Adrenal gland (tissue), 12 donors: ENCODE measurements around the gene MACO1. TPM values are rescaled to one million over a fixed set of nuclear protein-coding genes. Genes with fewer than 3 reads are reported as not detected.
"Not testable (repeated sequence)": the region's sequence is repeated elsewhere in the genome, so short reads cannot be mapped to it uniquely, and the experiment has no call there.

Source experiments
- DNase-seq, 7 donors: peaks; one replicate each; pipeline ENCODE4 v3.0.0-alpha.2; 2019 to 2020
- H3K27ac ChIP-seq, 5 donors: fragments of 200-600 bp; sonication (generic) in 4 of 5; 1 replicate in 3 of 5; 2 replicates in 2 of 5; pipeline versions ENCODE4 v1.5.1 to v1.8.0; 2016 to 2020; ENCODE audit warnings: mild to moderate bottlenecking in 1 of 5
- H3K27me3 ChIP-seq: fragments of 200-600 bp; 2 replicates; pipeline ENCODE4 v1.8.0; 2021
- H3K36me3 ChIP-seq, 2 donors: fragments of 200-600 bp; replicated peaks in 1 of 2; 1 replicate in 1 of 2; 2 replicates in 1 of 2; pipeline versions ENCODE4 v1.5.1 to v1.8.0; 2018 to 2022
- H3K4me1 ChIP-seq, 2 donors: fragments of 200-600 bp; replicated peaks in 1 of 2; 1 replicate in 1 of 2; 2 replicates in 1 of 2; pipeline versions ENCODE4 v1.5.1 to v1.8.0; 2018 to 2021
- H3K4me3 ChIP-seq, 4 donors: fragments of 200-600 bp; sonication (generic) in 3 of 4; one replicate each; pipeline ENCODE4 v1.5.1; 2016 to 2018
- H3K9me3 ChIP-seq, 3 donors: fragments of 200-600 bp; sonication (generic) in 1 of 3; replicated peaks in 1 of 3; 1 replicate in 2 of 3; 2 replicates in 1 of 3; pipeline versions ENCODE4 v1.5.1 to v1.8.0; 2016 to 2021
- CTCF ChIP-seq, 6 experiments: fragments of 450-650 bp in 4 of 6; fragments of 200-600 bp in 2 of 6; sonication (generic) in 1 of 6; IDR thresholded peaks; 1 replicate in 5 of 6; 2 replicates in 1 of 6; pipeline versions ENCODE4 v1.5.1 to v1.8.0; 2016 to 2021; ENCODE audit warnings: antibody characterized with exemption in 6 of 6, mild to moderate bottlenecking in 2 of 6, moderate library complexity in 1 of 6
- POLR2A ChIP-seq, 2 donors: fragments of 450-650 bp; IDR thresholded peaks; one replicate each; pipeline ENCODE4 v1.6.1; 2017; ENCODE audit warnings: antibody characterized with exemption in 2 of 2, mild to moderate bottlenecking in 2 of 2, moderate library complexity in 1 of 2
- WGBS, 4 donors: extraction: QIAGEN DNeasy Blood & Tissue Kit in 2 of 4; methylation state at CpG; one replicate each; pipeline versions ENCODE4 v1.1.5 to v1.1.7; 2013 to 2017; 5-methylcytosine and 5-hydroxymethylcytosine counted together
- intact Hi-C, 2 donors: fragments of 100-400 bp; cut with DNase I; formaldehyde crosslinking; loops; one replicate each; pipeline versions ENCODE4 v1.14.1 to v1.15.0; 2022 to 2023
- polyA plus RNA-seq, 3 donors: library from polyadenylated mRNA; stranded (reverse); fragments of 200-250 nt in 2 of 3; fragments of 350-450 nt in 1 of 3; fragmentation: Illumina TruSeq in 1 of 3; extraction: RNeasy Lipid Tissue Mini Kit (QIAGEN cat#74804) in 1 of 3; gene quantifications; one replicate each; pipeline ENCODE4 v1.2.3, GENCODE V29; 2013 to 2014
- total RNA-seq, 9 donors: library from RNA; depleted of rRNA in 4 of 9; stranded (reverse); fragments of >200 nt in 4 of 9; fragments of 120-200 nt in 1 of 9; fragmentation: NEBNext Ultra II Directional in 1 of 9; extraction: Animal tissue kit (Norgen Biotek cat#: 25700) in 1 of 9; gene quantifications; one replicate each; pipeline versions ENCODE4 v1.1.0 to v1.2.4, GENCODE V29; 2013 to 2023
- donor health status: healthy with polysubstance abuse.
- donor health status: Bipolar disorder and iron deficiency.
- donor health status: DM: yes; HTN: yes; CAD: no.
- donor health status: DM: no; HTN: no; CAD: no.
- donor health status: DM: no; HTN: no; CAD: no.
- donor health status: DM: yes; HTN: yes; CAD: no.

Gene MACO1
- total and polyA plus RNA-seq, 12 donors: 15.1 to 48.4 (median 29.6) TPM

DNA sequence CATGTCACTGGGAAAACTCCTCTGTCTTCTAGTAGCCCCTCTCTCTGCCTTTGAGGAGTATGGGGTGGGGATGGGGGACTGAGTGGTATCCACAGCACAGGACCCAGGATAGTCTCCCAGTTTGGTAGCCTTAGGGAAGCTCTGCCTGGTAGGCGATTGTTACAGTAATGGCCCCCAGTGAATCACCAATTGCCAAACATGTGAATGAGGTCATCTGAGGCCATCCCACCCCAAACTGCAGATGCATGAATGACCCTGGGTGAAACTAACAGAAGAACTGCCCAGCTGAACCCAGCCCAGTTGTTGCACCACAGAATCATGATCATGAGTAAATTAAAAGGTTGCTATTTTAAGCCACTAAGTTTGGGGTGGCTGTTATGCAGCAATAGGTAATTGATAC lies 16.1 kb upstream of the MACO1 start:
- DNase-seq, H3K4me3 ChIP-seq, H3K27ac ChIP-seq, H3K4me1 ChIP-seq, H3K9me3 ChIP-seq, H3K36me3 ChIP-seq, intact Hi-C loops, H3K27me3 ChIP-seq: not testable (repeated sequence)
- 83 to 89% methylated on average over 1 of the region's 1 CpG; no CpG with 5 or more reads in 2 of the 4 donors for WGBS, 4 donors

GRCh38 chr1:25417280-25417679 lies 13.4 kb upstream of the MACO1 start:
- DNase-seq, H3K36me3 ChIP-seq, H3K27me3 ChIP-seq, H3K4me3 ChIP-seq, H3K27ac ChIP-seq, H3K9me3 ChIP-seq, H3K4me1 ChIP-seq, intact Hi-C loops: not testable (repeated sequence)
- 74 to 86% (median 83%) methylated on average over 4 of the region's 4 CpGs for WGBS, 4 donors

GRCh38 chr1:25419339-25419738 lies 11.4 kb upstream of the MACO1 start:
- H3K36me3 ChIP-seq, intact Hi-C loops, DNase-seq, H3K4me3 ChIP-seq, H3K27me3 ChIP-seq, H3K9me3 ChIP-seq, H3K4me1 ChIP-seq, H3K27ac ChIP-seq: not testable (repeated sequence)
- WGBS, 4 donors: 88 to 100% (median 100%) methylated on average over 1 of the region's 1 CpG

DNA sequence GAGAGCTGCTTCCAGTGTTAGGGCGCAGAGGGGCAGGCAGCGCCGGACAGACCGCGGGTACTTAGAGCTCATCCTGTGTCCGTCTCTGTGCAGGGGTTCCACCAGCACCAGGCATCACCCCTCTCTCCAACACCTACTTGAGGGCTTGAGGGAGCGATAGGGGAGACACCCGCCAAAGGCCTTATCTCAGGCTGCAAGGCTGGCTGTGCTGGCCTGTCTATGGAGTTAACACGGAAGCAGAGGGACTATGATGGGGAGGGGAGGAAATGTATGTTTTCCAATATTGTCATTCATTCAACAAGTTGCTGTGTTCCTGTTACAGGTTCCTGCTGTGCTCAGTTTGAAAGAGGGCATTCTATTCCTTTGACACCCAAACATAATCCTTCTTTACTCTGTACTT lies 10.0 kb upstream of the MACO1 start, which contains the start of gene RHCE:
TSS of gene RHCE (minus strand) at position 111 of the 400 bp plus-strand sequence. CDS start at position 72, 39 bp downstream.
- H3K36me3 ChIP-seq, DNase-seq, H3K4me3 ChIP-seq, H3K9me3 ChIP-seq, H3K4me1 ChIP-seq, intact Hi-C loops, H3K27me3 ChIP-seq, H3K27ac ChIP-seq: not testable (repeated sequence)
- 75 to 95% (median 89%) methylated on average over 2 to 9 of the region's 9 CpGs for WGBS, 4 donors

DNA sequence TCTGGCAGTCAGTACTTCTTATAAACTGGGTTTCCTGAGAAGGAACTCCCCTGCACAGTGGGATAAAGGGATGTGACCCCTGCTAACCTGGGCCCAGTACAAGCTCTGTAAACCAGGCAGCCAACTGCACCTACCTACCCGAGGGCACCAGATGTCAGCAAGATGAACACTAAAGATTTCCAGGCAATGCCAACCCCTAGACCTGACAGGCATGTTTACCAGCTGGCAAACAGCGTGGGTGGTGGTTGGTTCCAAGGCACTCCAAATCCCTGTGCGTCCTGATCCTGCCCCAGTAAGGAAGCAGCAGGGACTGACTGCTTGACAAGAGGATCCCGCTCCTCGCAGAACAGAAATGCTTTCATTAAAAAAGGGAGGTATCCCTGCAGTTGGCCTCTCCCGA lies 7.5 kb upstream of the MACO1 start:
- H3K9me3 ChIP-seq, intact Hi-C loops, H3K27me3 ChIP-seq, H3K4me1 ChIP-seq, H3K36me3 ChIP-seq, H3K27ac ChIP-seq, H3K4me3 ChIP-seq, DNase-seq: not testable (repeated sequence)
- WGBS, 4 donors: 90 to 97% (median 93%) methylated on average over 3 to 6 of the region's 6 CpGs

DNA sequence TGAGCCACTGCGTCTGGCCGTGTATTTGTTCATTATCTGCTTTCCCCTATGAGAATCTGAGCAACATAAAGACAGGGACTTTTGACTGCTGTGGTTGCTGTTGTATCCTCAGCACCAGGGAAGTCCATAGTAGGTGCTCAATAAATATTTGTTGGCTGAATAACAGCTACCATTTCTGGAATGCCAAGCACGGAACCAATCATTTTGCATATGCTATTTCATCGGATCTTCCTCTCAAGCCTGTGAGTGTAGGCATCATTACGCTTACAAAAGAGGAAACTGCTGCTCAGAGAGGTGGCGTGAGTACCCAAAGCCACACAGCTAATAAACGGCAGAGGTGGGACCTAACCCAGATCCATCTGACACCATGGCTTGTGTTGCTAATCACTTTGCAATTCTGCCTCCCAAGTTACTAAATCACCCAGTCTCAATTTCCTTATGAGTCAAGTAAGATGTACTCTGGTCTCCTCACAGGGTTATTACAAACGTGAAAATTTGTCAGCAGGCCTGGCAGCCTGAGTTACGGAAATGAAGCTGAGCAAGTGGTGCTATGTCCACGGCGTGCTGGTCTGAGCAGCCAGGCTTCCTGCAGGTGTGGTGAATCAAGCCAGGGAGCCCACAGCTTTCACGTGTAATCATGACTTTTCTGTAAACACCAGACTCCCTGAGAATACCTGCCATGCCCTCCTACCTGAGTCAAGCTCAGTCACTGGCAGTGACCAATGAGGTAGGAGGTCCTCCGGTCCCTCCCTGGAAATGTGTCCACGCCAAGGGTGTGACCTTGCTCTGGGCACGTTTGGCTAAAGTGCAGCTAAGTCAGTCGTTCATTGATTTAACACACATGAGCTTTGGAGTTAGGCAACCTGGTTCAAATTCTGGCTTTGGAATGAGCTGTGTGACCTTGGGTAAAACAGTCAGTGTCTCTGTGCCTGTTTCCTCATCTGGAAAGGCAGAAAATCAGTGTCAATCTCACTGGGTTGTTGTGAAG lies 5.3 kb upstream of the MACO1 start:
- intact Hi-C loops: no loop called here
- no peak overlapping the region for H3K4me3 ChIP-seq

More for the DNA sequence above, 5.3 kb upstream of the MACO1 start:
- no peak for TF ChIP-seq CTCF (IDR thresholded peaks at IDR 0.05)
- TF ChIP-seq POLR2A (IDR thresholded peaks at IDR 0.05): no peak
- H3K4me1 ChIP-seq: peaks cover 0 to 5% of the 10 kb centered on the region in 2 donors
- H3K27me3 ChIP-seq: no peaks in the 10 kb centered on the region
- DNase-seq: peak in 4 of 7 donors; percentile 18 to 39 (median 33)
- WGBS, 4 donors: 69 to 73% (median 69%) methylated on average over 16 of the region's 16 CpGs
- no peaks in the 10 kb centered on the region for H3K36me3 ChIP-seq
- H3K27ac ChIP-seq: peak overlapping the region in 1 of 5 donors; percentile 66
- no peaks in the 10 kb centered on the region for H3K9me3 ChIP-seq
